ENCODE measurements around the gene GRIK2. TPM values are rescaled to one million over a fixed set of nuclear protein-coding genes. Genes with fewer than 3 reads are reported as not detected.
"Not testable (repeated sequence)": the region's sequence is repeated elsewhere in the genome, so short reads cannot be mapped to it uniquely, and the experiment has no call there.

Gene GRIK2
- total RNA-seq, 4 donors from 2014 or later = 2.0 to 4.0 (median 2.0) TPM; not detected in 1

DNA sequence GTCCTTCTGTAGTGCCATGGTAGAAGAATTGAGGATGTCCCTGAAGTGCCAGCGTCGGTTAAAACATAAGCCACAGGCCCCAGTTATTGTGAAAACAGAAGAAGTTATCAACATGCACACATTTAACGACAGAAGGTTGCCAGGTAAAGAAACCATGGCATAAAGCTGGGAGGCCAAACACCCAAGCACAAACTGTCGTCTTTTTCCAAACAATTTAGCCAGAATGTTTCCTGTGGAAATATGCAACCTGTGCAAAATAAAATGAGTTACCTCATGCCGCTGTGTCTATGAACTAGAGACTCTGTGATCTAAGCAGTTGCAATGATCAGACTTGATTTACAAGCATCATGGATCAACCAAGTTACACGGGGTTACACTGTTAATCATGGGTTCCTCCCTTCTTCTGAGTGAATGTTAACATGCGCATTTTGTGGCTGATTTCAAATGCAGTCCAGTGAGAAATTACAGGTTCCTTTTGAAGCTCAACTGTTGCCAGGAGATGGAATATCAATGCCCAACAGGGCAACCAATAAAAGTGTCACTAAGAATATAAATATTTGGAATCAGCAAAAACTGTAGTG is 674.9 kb downstream of the GRIK2 start:
- DNase-seq = no peak
- Histone ChIP-seq H3K36me3 (no peaks in the 10 kb centered on the region), H3K27ac (no peak overlapping the region), H3K4me1 (no peaks in the 10 kb centered on the region), H3K4me3 (no peak overlapping the region), H3K27me3 (no peaks in the 10 kb centered on the region), H3K9me3 (no peaks in the 10 kb centered on the region)
- TF ChIP-seq CTCF (IDR thresholded peaks at IDR 0.05) (no peak), EP300 (IDR thresholded peaks at IDR 0.05; ENCODE audit: low read depth) (no peak), POLR2A (IDR thresholded peaks at IDR 0.05) (no peak), POLR2AphosphoS5 (IDR thresholded peaks at IDR 0.05) (no peak)
- 53 to 67% methylated on average over 1 to 7 of the region's 7 CpGs for WGBS, 2 donors (ENCODE audit: low coverage in 1 of 2)
- intact Hi-C loops (cut with DNase I; ENCODE audit: low total_unique reads) (no loop called here), in situ Hi-C loops (cut with MboI; ENCODE audit: low pct_ligation_motif_present in 1 of 4, low pct_unique_long_range_greater_than_20kb in 1 of 4, low sequenced_read_pairs in 3 of 4) (no loop called here)

GRCh38 chr6:102075539-102075938 is 682.0 kb downstream of the GRIK2 start:
- H3K27me3 ChIP-seq = no peaks in the 10 kb centered on the region
- DNase-seq = no peak
- H3K4me3 ChIP-seq = no peak overlapping the region
- TF ChIP-seq EP300 (IDR thresholded peaks at IDR 0.05; ENCODE audit: low read depth) = no peak
- no peak for TF ChIP-seq CTCF (IDR thresholded peaks at IDR 0.05)
- TF ChIP-seq POLR2AphosphoS5 (IDR thresholded peaks at IDR 0.05) = no peak
- no peak for TF ChIP-seq POLR2A (IDR thresholded peaks at IDR 0.05)
- no peaks in the 10 kb centered on the region for H3K4me1 ChIP-seq
- 50 to 56% methylated on average over 2 of the region's 2 CpGs for WGBS, 2 donors (ENCODE audit: low coverage in 1 of 2)
- H3K36me3 ChIP-seq = no peaks in the 10 kb centered on the region
- no peak overlapping the region for H3K27ac ChIP-seq
- in situ Hi-C loops (cut with MboI; ENCODE audit: low pct_ligation_motif_present in 1 of 4, low pct_unique_long_range_greater_than_20kb in 1 of 4, low sequenced_read_pairs in 3 of 4) = no loop called here
- intact Hi-C loops (cut with DNase I; ENCODE audit: low total_unique reads) = no loop called here
- H3K9me3 ChIP-seq = no peaks in the 10 kb centered on the region

- no peak overlapping the region for H3K4me3 ChIP-seq
- no peak for DNase-seq
- 38 to 63% methylated on average over 2 of the region's 2 CpGs for WGBS, 2 donors (ENCODE audit: low coverage in 1 of 2)
- no peaks in the 10 kb centered on the region for H3K36me3 ChIP-seq
- in situ Hi-C loops (cut with MboI; ENCODE audit: low pct_ligation_motif_present in 1 of 4, low pct_unique_long_range_greater_than_20kb in 1 of 4, low sequenced_read_pairs in 3 of 4) (no loop called here), intact Hi-C loops (cut with DNase I; ENCODE audit: low total_unique reads) (no loop called here)
- H3K27me3 ChIP-seq = no peaks in the 10 kb centered on the region
- H3K27ac ChIP-seq = no peak overlapping the region
- TF ChIP-seq POLR2AphosphoS5 (IDR thresholded peaks at IDR 0.05) (no peak), CTCF (IDR thresholded peaks at IDR 0.05) (no peak), EP300 (IDR thresholded peaks at IDR 0.05; ENCODE audit: low read depth) (no peak), POLR2A (IDR thresholded peaks at IDR 0.05) (no peak)
- no peaks in the 10 kb centered on the region for H3K4me1 ChIP-seq
- H3K9me3 ChIP-seq = no peaks in the 10 kb centered on the region
Measured at GRCh38 chr6:102085257-102085656, 691.7 kb downstream of the GRIK2 start.

GRCh38 chr6:102088160-102088559 is 694.7 kb downstream of the GRIK2 start:
- DNase-seq; H3K9me3 ChIP-seq; H3K36me3 ChIP-seq; in situ Hi-C loops (cut with MboI; ENCODE audit: low pct_ligation_motif_present in 1 of 4, low pct_unique_long_range_greater_than_20kb in 1 of 4, low sequenced_read_pairs in 3 of 4); H3K4me3 ChIP-seq; intact Hi-C loops (cut with DNase I; ENCODE audit: low total_unique reads); H3K27ac ChIP-seq; H3K4me1 ChIP-seq; H3K27me3 ChIP-seq: not testable (repeated sequence)
- WGBS, 2 donors (ENCODE audit: low coverage in 1 of 2) = 95 to 96% methylated on average over 10 to 19 of the region's 19 CpGs

DNA sequence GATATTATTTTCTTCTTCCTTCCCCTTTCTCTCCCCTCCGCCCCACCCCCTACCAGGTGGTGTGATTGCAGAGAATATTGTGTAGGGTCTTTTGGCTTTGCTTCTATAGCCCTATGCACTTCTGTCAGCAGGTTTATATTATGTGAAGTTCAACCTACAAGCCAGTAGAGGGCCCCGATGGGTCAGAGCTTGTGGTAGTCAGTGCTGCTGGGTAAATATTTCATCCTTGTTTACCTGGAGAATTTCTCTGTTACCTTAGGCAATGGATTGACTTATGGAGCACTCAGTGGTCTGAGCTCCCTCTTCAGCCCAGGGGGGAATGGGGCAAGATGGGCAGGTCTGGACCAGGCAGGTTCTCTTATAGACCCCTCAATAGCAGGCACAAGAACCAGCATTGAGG is 720.9 kb downstream of the GRIK2 start:
- no peak for DNase-seq
- intact Hi-C loops (cut with DNase I; ENCODE audit: low total_unique reads) (no loop called here), in situ Hi-C loops (cut with MboI; ENCODE audit: low pct_ligation_motif_present in 1 of 4, low pct_unique_long_range_greater_than_20kb in 1 of 4, low sequenced_read_pairs in 3 of 4) (no loop called here)
- H3K36me3 ChIP-seq = no peaks in the 10 kb centered on the region
- 20 to 45% methylated on average over 1 to 2 of the region's 2 CpGs for WGBS, 2 donors (ENCODE audit: low coverage in 1 of 2)
- TF ChIP-seq POLR2AphosphoS5 (IDR thresholded peaks at IDR 0.05) (no peak), CTCF (IDR thresholded peaks at IDR 0.05) (no peak), POLR2A (IDR thresholded peaks at IDR 0.05) (no peak), EP300 (IDR thresholded peaks at IDR 0.05; ENCODE audit: low read depth) (no peak)
- H3K4me1 ChIP-seq = no peaks in the 10 kb centered on the region
- H3K4me3 ChIP-seq = no peak overlapping the region
- no peaks in the 10 kb centered on the region for H3K27me3 ChIP-seq
- H3K27ac ChIP-seq = no peak overlapping the region
- H3K9me3 ChIP-seq = no peaks in the 10 kb centered on the region
